Measurements from ENCODE around the gene PKP1. TPM values are rescaled to one million over a fixed set of nuclear protein-coding genes. Genes with fewer than 3 reads are reported as not detected.

The PKP1 gene
- total and polyA plus RNA-seq, 2 experiments from 2014 or later, result 0.19 to 0.83 TPM

DNA sequence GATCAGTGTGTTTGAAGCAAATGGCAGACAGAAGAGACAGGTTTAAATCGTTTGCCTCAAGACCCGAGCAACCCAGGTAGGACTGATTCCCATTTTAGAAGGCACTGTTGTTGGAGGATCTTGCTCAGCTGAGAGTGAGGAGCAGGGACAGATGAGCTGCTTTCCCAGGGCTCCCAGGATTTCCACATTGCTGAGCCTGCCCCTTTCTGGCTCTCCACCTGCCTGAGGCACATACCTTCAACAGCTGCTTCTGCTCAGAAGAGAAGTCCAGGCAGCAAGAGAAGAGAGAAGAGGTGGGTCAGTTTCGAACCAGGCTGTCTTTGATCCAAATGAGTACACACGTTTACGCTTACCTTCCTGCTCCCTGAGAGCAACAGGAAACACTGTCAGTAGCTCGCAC, 88.5 kb downstream of the PKP1 start:
- H3K4me3 Mint-ChIP-seq, result no peak overlapping the region; the same call in 2 of the 3 replicates
- no peaks in the 10 kb centered on the region for H4K20me1 ChIP-seq (replicated peaks; ENCODE audit: insufficient read depth)
- peaks cover 19% of the 10 kb centered on the region for H3K27me3 Mint-ChIP-seq (ENCODE audit: insufficient read depth, low read depth, poor library complexity)
- peaks cover 49% of the 10 kb centered on the region for H3K4me1 Mint-ChIP-seq
- H2AFZ ChIP-seq, result no peak overlapping the region
- no peaks in the 10 kb centered on the region for H3K27me3 ChIP-seq (ENCODE audit: insufficient read depth)
- no peaks in the 10 kb centered on the region for H3K79me2 ChIP-seq (replicated peaks; ENCODE audit: insufficient read depth)
- DNase-seq (ENCODE audit: low spot score) (no peak), ATAC-seq (no peak)
- 0 out of 2 replicates have a peak, but pooled peaks cover 7% of the 10 kb centered on the region for H3K9me2 ChIP-seq (ENCODE audit: insufficient read depth)
- peaks cover 24% of the 10 kb centered on the region for H3K4me1 ChIP-seq (ENCODE audit: insufficient read depth)
- H3K9me3 Mint-ChIP-seq, result no peaks in the 10 kb centered on the region
- H3K27ac Mint-ChIP-seq, result peak overlapping the region; percentile 38; the same call in 1 of the 2 replicates
- TF ChIP-seq ZNF114 (CRISPR knock-in tag; IDR thresholded peaks at IDR 0.05) (no peak), STAT1 (IDR thresholded peaks at IDR 0.05; ENCODE audit: unreplicated experiment) (no peak), ZNF331 (CRISPR knock-in tag; IDR thresholded peaks at IDR 0.05; ENCODE audit: low read depth) (no peak), CREB1 (CRISPR knock-in tag; IDR thresholded peaks at IDR 0.05; ENCODE audit: low read depth) (no peak), REST (IDR thresholded peaks at IDR 0.05; ENCODE audit: unreplicated experiment) (no peak), EZH2phosphoT487 (IDR thresholded peaks at IDR 0.05; ENCODE audit: unreplicated experiment) (no peak), CTCF (conservative IDR thresholded peaks at IDR 0.05; ENCODE audit: low read depth in 2 of 2) (no peak), POLR2AphosphoS5 (IDR thresholded peaks at IDR 0.05; ENCODE audit: low read depth) (no peak)
- peaks cover 10% of the 10 kb centered on the region; the same call in 1 of the 2 replicates for H3F3A ChIP-seq (replicated peaks; ENCODE audit: low read depth)
- H3K27ac ChIP-seq (ENCODE audit: low read depth), result no peak overlapping the region
- H3K4me2 ChIP-seq, result no peak overlapping the region
- H3K4me3 ChIP-seq, result no peak overlapping the region
- H3K36me3 Mint-ChIP-seq (ENCODE audit: low read depth), result no peaks in the 10 kb centered on the region
- H3K36me3 ChIP-seq (ENCODE audit: insufficient read depth), result no peaks in the 10 kb centered on the region

- H3K9me2 ChIP-seq (ENCODE audit: insufficient read depth), result 0 out of 2 replicates have a peak, but pooled peaks cover 7% of the 10 kb centered on the region
- no peaks in the 10 kb centered on the region for H3K79me2 ChIP-seq (replicated peaks; ENCODE audit: insufficient read depth)
- no peaks in the 10 kb centered on the region for H3K36me3 ChIP-seq (ENCODE audit: insufficient read depth)
- peaks cover 37% of the 10 kb centered on the region for H3K4me1 ChIP-seq (ENCODE audit: insufficient read depth)
- Mint-ChIP-seq H3K4me1 (peaks cover 69% of the 10 kb centered on the region), H3K36me3 (ENCODE audit: low read depth) (no peaks in the 10 kb centered on the region), H3K9me3 (no peaks in the 10 kb centered on the region), H3K4me3 (no peak overlapping the region; the same call in 2 of the 3 replicates), H3K27me3 (ENCODE audit: insufficient read depth, low read depth, poor library complexity) (peaks cover 16% of the 10 kb centered on the region), H3K27ac (peak overlapping the region; percentile 9)
- DNase-seq (ENCODE audit: low spot score) (no peak), ATAC-seq (no peak)
- peaks cover 15% of the 10 kb centered on the region; the same call in 1 of the 2 replicates for H3F3A ChIP-seq (replicated peaks; ENCODE audit: low read depth)
- H3K4me3 ChIP-seq, result no peak overlapping the region
- H3K4me2 ChIP-seq, result peak overlapping the region; percentile 39
- no peaks in the 10 kb centered on the region for H3K27me3 ChIP-seq (ENCODE audit: insufficient read depth)
- no peaks in the 10 kb centered on the region for H4K20me1 ChIP-seq (replicated peaks; ENCODE audit: insufficient read depth)
- H2AFZ ChIP-seq, result no peak overlapping the region
- no peak overlapping the region for H3K27ac ChIP-seq (ENCODE audit: low read depth)
- TF ChIP-seq ZNF114 (CRISPR knock-in tag; IDR thresholded peaks at IDR 0.05), result no peak
- no peak for TF ChIP-seq POLR2AphosphoS5 (IDR thresholded peaks at IDR 0.05; ENCODE audit: low read depth)
- TF ChIP-seq NANOG (IDR thresholded peaks at IDR 0.05; ENCODE audit: borderline replicate concordance), result no peak
- TF ChIP-seq JUNB (IDR thresholded peaks at IDR 0.05; ENCODE audit: unreplicated experiment), result no peak
- TF ChIP-seq ETS1 (IDR thresholded peaks at IDR 0.05), result no peak
- no peak for TF ChIP-seq STAT1 (IDR thresholded peaks at IDR 0.05; ENCODE audit: unreplicated experiment)
Measured at GRCh38 chr1:201374364-201374763, 91.1 kb downstream of the PKP1 start.
